ENCODE measurements around the gene LSG1.

DNA sequence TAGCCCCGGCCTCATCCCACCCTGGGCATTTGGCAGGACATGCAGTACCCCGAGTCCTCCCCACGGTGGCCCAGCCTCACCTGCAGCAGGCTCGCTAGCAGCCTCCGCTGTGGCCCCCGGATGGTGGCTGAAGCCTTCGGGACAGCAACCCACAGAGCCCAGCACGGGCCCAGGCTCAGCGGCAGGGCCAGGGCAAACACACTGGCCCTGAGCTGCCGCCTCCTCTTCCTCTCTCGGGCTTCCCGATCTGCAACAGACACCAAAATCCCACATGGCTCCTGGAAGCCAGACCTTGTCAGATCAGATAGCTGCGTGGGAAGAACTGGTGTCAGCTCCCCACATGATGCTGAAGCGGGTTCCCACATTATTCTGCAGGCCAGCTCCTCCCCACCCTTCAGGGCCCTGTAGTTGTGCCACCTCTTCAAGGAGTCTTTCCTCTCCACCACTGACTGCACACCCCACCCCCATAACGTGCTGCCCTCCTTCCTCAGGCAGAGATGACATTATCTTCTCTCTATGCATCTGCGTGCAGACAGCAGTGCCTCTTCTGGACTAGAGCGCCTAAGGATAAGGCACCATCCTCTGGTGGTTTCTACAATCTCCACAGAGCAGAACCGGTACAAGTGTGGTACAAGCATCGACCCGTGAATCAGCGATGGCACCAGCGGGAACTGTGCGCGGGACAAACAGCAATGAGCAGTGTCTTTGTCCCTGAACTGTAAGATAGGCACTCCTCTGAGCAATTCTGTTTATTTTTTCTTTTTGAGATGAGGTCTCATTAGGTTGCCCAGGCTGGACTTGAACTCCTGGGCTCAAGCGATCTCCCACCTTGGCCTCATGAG, 48.3 kb downstream of the LSG1 start:
- TF ChIP-seq, protein P1, sequence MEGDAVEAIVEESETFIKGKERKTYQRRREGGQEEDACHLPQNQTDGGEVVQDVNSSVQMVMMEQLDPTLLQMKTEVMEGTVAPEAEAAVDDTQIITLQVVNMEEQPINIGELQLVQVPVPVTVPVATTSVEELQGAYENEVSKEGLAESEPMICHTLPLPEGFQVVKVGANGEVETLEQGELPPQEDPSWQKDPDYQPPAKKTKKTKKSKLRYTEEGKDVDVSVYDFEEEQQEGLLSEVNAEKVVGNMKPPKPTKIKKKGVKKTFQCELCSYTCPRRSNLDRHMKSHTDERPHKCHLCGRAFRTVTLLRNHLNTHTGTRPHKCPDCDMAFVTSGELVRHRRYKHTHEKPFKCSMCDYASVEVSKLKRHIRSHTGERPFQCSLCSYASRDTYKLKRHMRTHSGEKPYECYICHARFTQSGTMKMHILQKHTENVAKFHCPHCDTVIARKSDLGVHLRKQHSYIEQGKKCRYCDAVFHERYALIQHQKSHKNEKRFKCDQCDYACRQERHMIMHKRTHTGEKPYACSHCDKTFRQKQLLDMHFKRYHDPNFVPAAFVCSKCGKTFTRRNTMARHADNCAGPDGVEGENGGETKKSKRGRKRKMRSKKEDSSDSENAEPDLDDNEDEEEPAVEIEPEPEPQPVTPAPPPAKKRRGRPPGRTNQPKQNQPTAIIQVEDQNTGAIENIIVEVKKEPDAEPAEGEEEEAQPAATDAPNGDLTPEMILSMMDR (conservative IDR thresholded peaks at IDR 0.05) = no peak
- no peak for TF ChIP-seq ZFX (IDR thresholded peaks at IDR 0.05)

All from C4-2B (cell line).